Measurements from ENCODE around the gene RALGAPA2. TPM values are rescaled to one million over a fixed set of nuclear protein-coding genes. Genes with fewer than 3 reads are reported as not detected.
A peak's percentile ranks its signal among the peaks of the same experiment; 100 is the strongest.

Gene RALGAPA2
- total and polyA plus RNA-seq, 8 donors: 34.5 to 79.8 (median 43.1) TPM

DNA sequence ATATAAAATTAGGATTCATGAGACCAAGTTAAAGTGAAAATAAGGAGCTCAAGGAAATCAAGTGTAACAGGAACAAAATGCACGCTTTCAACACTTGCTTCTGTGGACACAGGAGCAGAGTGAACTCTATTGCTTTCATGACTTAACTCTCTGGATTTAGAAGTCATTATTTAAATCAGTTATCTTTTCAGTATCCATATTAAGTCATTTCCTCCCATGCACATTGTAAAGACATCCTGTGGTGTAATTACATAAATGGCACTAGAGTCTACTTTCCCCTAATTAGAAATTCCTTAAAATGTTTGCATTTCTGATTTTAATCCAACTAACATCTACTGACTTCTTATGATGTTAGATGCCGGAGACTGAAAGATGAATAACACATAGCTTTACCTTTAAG, 256.5 kb downstream of the RALGAPA2 start:
- Histone ChIP-seq H3K27ac (no peak overlapping the region), H3K9me3 (no peaks in the 10 kb centered on the region), H3K27me3 (no peaks in the 10 kb centered on the region), H3K4me1 (peaks cover 0 to 19% of the 10 kb centered on the region in 2 donors), H3K4me3 (no peak overlapping the region), H3K36me3 (peaks cover 0 to 75% of the 10 kb centered on the region in 2 donors)
- intact Hi-C loops (cut with DNase I): no loop called here
- TF ChIP-seq, protein P1, sequence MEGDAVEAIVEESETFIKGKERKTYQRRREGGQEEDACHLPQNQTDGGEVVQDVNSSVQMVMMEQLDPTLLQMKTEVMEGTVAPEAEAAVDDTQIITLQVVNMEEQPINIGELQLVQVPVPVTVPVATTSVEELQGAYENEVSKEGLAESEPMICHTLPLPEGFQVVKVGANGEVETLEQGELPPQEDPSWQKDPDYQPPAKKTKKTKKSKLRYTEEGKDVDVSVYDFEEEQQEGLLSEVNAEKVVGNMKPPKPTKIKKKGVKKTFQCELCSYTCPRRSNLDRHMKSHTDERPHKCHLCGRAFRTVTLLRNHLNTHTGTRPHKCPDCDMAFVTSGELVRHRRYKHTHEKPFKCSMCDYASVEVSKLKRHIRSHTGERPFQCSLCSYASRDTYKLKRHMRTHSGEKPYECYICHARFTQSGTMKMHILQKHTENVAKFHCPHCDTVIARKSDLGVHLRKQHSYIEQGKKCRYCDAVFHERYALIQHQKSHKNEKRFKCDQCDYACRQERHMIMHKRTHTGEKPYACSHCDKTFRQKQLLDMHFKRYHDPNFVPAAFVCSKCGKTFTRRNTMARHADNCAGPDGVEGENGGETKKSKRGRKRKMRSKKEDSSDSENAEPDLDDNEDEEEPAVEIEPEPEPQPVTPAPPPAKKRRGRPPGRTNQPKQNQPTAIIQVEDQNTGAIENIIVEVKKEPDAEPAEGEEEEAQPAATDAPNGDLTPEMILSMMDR (IDR thresholded peaks at IDR 0.05): no peak
- DNase-seq (no peak), ATAC-seq (no peak)

- Histone ChIP-seq H3K4me3 (no peak overlapping the region), H3K27ac (no peak overlapping the region), H3K27me3 (no peaks in the 10 kb centered on the region), H3K4me1 (peaks cover 0 to 19% of the 10 kb centered on the region in 2 donors), H3K9me3 (no peaks in the 10 kb centered on the region), H3K36me3 (peaks cover 0 to 66% of the 10 kb centered on the region in 2 donors)
- ATAC-seq (no peak), DNase-seq (no peak)
- intact Hi-C loops (cut with DNase I): no loop called here
- TF ChIP-seq, protein P1 (IDR thresholded peaks at IDR 0.05): no peak
Measured at GRCh38 chr20:20454850-20455627, 257.4 kb downstream of the RALGAPA2 start.

DNA sequence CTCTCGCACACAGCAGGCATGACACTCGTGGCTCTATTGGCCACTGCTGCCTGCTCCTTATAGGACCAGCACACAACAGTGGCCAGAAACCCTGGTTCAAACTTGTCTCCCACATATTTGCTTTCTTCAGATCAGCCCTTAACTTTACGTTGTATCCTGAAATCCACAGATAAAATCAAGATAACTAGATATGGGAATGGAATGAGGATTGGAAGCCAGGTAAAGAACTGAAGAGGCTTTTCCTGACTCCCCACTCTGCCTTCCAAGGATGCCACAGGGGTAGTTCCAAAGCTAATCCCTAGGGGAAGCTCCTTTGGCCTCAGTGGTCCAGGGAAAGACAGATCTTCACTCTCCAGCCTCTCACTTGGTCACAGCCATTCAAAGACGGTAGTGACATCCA, 258.1 kb downstream of the RALGAPA2 start:
- Histone ChIP-seq H3K27ac (no peak overlapping the region), H3K27me3 (no peaks in the 10 kb centered on the region), H3K9me3 (no peaks in the 10 kb centered on the region), H3K36me3 (peaks cover 0 to 60% of the 10 kb centered on the region in 2 donors), H3K4me1 (peaks cover 0 to 19% of the 10 kb centered on the region in 2 donors), H3K4me3 (no peak overlapping the region)
- TF ChIP-seq, protein P1 (IDR thresholded peaks at IDR 0.05): no peak
- no peak for ATAC-seq
- intact Hi-C loops (cut with DNase I): no loop called here
- no peak for DNase-seq

DNA sequence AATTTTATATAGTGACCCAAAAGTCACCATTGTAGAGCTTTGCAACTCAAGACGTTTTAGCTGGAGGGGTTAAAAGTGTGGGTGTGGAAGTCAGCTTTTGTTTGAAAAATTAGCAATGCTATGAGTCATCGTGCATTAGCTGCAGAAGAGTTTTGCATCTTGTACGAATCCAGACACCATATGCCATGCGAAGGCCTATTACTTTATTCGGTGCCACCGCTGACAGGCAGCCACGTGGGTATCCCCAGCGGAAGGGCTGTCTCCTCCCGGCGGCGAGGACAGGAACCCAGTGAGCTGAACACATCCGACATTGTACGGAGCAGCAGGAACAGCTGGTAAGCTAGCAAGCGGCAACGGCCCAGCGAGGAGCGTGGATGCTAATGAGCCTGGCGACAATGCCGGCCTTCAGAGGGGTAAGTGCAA, 260.2 kb downstream of the RALGAPA2 start:
- no peak overlapping the region for H3K4me3 ChIP-seq

GRCh38 chr20:20450521-20450920, 261.9 kb downstream of the RALGAPA2 start:
- ATAC-seq (no peak), DNase-seq (peak in 1 of 4 donors; percentile 19)
- no peak overlapping the region for H3K4me3 ChIP-seq
- no peaks in the 10 kb centered on the region for H3K9me3 ChIP-seq
- no peaks in the 10 kb centered on the region for H3K27me3 ChIP-seq
- TF ChIP-seq, protein P1 (IDR thresholded peaks at IDR 0.05): no peak
- H3K4me1 ChIP-seq: peaks cover 0 to 19% of the 10 kb centered on the region in 2 donors
- H3K36me3 ChIP-seq: peaks cover 0 to 36% of the 10 kb centered on the region in 2 donors
- intact Hi-C loops (cut with DNase I): no loop called here
- H3K27ac ChIP-seq: no peak overlapping the region

More for the DNA sequence above, 260.2 kb downstream of the RALGAPA2 start:
- H3K4me1 ChIP-seq: peaks cover 0 to 19% of the 10 kb centered on the region in 2 donors
- ATAC-seq (peak; percentile 82), DNase-seq (peak; percentile 23 to 86 (median 52))
- peaks cover 0 to 50% of the 10 kb centered on the region in 2 donors for H3K36me3 ChIP-seq
- no peaks in the 10 kb centered on the region for H3K27me3 ChIP-seq
- H3K27ac ChIP-seq: no peak overlapping the region
- H3K9me3 ChIP-seq: no peaks in the 10 kb centered on the region
- TF ChIP-seq, protein P1 (IDR thresholded peaks at IDR 0.05): no peak
- intact Hi-C loops (cut with DNase I): no loop called here
